ENCODE results near the gene DMD.

The DMD gene

GRCh38 chrX:32448945-32449344 is 762.4 kb downstream of the DMD start:
- no peak for TF ChIP-seq CTCF (IDR thresholded peaks at IDR 0.05; ENCODE audit: control insufficient read depth, extremely low read depth, insufficient read depth)
- DNase-seq (ENCODE audit: low read depth) = no peak
- no peak overlapping the region for H3K4me3 ChIP-seq (ENCODE audit: low read depth, low read length)

- DNase-seq (ENCODE audit: low read depth) = no peak
- no peak for TF ChIP-seq CTCF (IDR thresholded peaks at IDR 0.05; ENCODE audit: control insufficient read depth, extremely low read depth, insufficient read depth)
- H3K4me3 ChIP-seq (ENCODE audit: low read depth, low read length) = no peak overlapping the region
These were observed 763.0 kb downstream of the DMD start for GRCh38 chrX:32448320-32448719.

- no peak for TF ChIP-seq CTCF (IDR thresholded peaks at IDR 0.05; ENCODE audit: control insufficient read depth, extremely low read depth, insufficient read depth)
- DNase-seq (ENCODE audit: low read depth) = no peak
- no peak overlapping the region for H3K4me3 ChIP-seq (ENCODE audit: low read depth, low read length)
These were observed 763.7 kb downstream of the DMD start for GRCh38 chrX:32447640-32448039.

GRCh38 chrX:32443841-32444240 is 767.5 kb downstream of the DMD start:
- no peak overlapping the region for H3K4me3 ChIP-seq (ENCODE audit: low read depth, low read length)
- DNase-seq (ENCODE audit: low read depth) = no peak
- no peak for TF ChIP-seq CTCF (IDR thresholded peaks at IDR 0.05; ENCODE audit: control insufficient read depth, extremely low read depth, insufficient read depth)

GRCh38 chrX:32421266-32421665 is 790.1 kb downstream of the DMD start:
- TF ChIP-seq CTCF (IDR thresholded peaks at IDR 0.05; ENCODE audit: control insufficient read depth, extremely low read depth, insufficient read depth) = no peak
- no peak overlapping the region for H3K4me3 ChIP-seq (ENCODE audit: low read depth, low read length)
- DNase-seq (ENCODE audit: low read depth) = no peak

GRCh38 chrX:32408389-32408788 is 803.0 kb downstream of the DMD start:
- DNase-seq (ENCODE audit: low read depth) = no peak
- no peak; the same call in 1 of the 2 replicates for TF ChIP-seq CTCF (IDR thresholded peaks at IDR 0.05; ENCODE audit: control insufficient read depth, extremely low read depth, insufficient read depth)
- no peak overlapping the region for H3K4me3 ChIP-seq (ENCODE audit: low read depth, low read length)

GRCh38 chrX:32397562-32398216 is 813.7 kb downstream of the DMD start:
- DNase-seq (ENCODE audit: low read depth) = no peak
- TF ChIP-seq CTCF (IDR thresholded peaks at IDR 0.05; ENCODE audit: control insufficient read depth, extremely low read depth, insufficient read depth) = no peak
- no peak overlapping the region for H3K4me3 ChIP-seq (ENCODE audit: low read depth, low read length)
